ENCODE measurements around the gene RNF141.

Gene RNF141

DNA sequence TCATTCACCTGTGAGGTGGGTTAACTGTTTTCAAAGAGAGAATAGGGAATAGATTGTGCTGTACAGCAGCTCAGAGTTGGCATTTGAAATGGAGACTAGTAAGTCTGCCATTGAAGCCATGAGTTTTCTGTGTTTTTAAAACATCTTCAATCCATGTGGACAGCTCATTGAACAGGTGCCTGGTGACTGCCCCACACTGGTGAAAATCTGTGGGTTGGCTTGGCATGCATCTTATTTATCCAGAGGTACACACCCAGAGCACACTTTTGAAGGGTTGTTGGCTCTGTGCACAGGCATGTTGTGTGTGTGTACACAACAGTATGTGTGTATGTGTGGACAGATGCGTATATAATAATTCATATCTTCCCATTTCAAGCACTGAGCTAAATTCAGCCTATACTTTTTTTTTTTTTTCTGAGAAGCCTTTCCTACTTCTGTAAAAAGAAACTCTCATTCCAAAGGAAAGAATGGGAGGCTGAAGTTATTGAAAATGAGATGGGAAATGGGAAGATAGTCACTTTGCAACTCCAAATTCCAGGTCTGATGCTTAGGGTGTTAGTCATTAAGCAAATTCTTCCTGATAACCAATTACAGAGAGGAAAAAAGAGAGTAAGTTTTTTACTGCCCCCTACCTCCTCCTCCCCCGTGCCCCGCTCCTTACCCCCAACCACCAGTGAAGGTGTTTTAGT lies 34.5 kb upstream of the RNF141 start:
- no peak overlapping the region for H3K27ac ChIP-seq (ENCODE audit: low read depth, low read length)
- no peak overlapping the region for H2AFZ ChIP-seq (ENCODE audit: low read length, unreplicated experiment)
- no peaks in the 10 kb centered on the region for H3K79me2 ChIP-seq (ENCODE audit: control insufficient read depth, insufficient read depth, low read length, unreplicated experiment)
- H3K4me1 ChIP-seq (ENCODE audit: control insufficient read depth, insufficient read depth, low read length, unreplicated experiment) = no peaks in the 10 kb centered on the region
- no peak overlapping the region for H3K4me3 ChIP-seq (ENCODE audit: low read depth, low read length)
- H3K36me3 ChIP-seq (ENCODE audit: insufficient read depth, low read length) = no peaks in the 10 kb centered on the region
- H3K27me3 ChIP-seq (ENCODE audit: insufficient read depth, low read length) = no peaks in the 10 kb centered on the region

DNA sequence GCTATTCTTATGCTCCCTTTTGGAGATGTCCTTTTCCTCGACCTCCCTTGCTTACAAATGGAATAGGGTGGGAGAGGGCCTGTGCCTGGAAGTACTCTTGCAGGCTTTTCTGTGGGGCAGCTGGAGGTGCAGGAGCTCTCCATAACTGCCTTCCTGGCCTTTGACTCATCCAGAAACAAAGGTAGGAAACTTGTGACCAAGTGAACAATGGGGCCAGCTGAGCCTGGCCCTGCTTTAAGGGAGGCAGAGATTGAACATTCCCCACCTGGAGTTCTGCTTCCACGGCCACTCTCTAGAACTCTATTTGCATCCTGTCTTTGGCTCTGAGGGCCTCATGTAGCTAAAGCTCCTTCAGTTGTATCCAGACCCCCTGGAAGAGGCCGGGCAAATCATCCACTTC lies 32.6 kb upstream of the RNF141 start:
- H3K36me3 ChIP-seq (ENCODE audit: insufficient read depth, low read length) = no peaks in the 10 kb centered on the region
- H2AFZ ChIP-seq (ENCODE audit: low read length, unreplicated experiment) = no peak overlapping the region
- H3K4me1 ChIP-seq (ENCODE audit: control insufficient read depth, insufficient read depth, low read length, unreplicated experiment) = no peaks in the 10 kb centered on the region
- no peaks in the 10 kb centered on the region for H3K79me2 ChIP-seq (ENCODE audit: control insufficient read depth, insufficient read depth, low read length, unreplicated experiment)
- no peaks in the 10 kb centered on the region for H3K27me3 ChIP-seq (ENCODE audit: insufficient read depth, low read length)
- no peak overlapping the region for H3K27ac ChIP-seq (ENCODE audit: low read depth, low read length)
- no peak overlapping the region for H3K4me3 ChIP-seq (ENCODE audit: low read depth, low read length)

GRCh38 chr11:10573028-10573427 lies 32.0 kb upstream of the RNF141 start:
- no peaks in the 10 kb centered on the region for H3K4me1 ChIP-seq (ENCODE audit: control insufficient read depth, insufficient read depth, low read length, unreplicated experiment)
- H2AFZ ChIP-seq (ENCODE audit: low read length, unreplicated experiment) = no peak overlapping the region
- no peak overlapping the region for H3K4me3 ChIP-seq (ENCODE audit: low read depth, low read length)
- H3K36me3 ChIP-seq (ENCODE audit: insufficient read depth, low read length) = no peaks in the 10 kb centered on the region
- no peaks in the 10 kb centered on the region for H3K27me3 ChIP-seq (ENCODE audit: insufficient read depth, low read length)
- H3K27ac ChIP-seq (ENCODE audit: low read depth, low read length) = no peak overlapping the region
- H3K79me2 ChIP-seq (ENCODE audit: control insufficient read depth, insufficient read depth, low read length, unreplicated experiment) = no peaks in the 10 kb centered on the region

DNA sequence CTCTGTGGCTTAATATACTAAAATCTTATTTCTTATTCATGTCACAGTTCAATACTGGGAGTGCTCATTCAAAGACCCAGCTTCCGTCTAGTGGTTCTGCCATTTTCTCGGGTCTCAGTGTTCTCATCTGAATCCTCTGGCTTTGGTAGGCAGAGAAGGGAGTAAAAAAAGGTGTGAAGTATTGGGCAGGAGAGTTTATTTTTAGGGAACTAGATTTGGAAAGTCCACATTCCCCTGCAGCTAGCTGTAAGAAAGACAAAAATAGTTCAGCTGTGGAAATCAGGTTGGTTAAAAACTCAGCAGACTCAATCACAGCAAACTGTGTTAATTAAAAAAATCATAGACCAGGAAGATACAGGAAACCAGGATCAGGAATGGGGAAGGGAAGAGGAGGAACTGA lies 31.5 kb upstream of the RNF141 start:
- no peaks in the 10 kb centered on the region for H3K27me3 ChIP-seq (ENCODE audit: insufficient read depth, low read length)
- no peak overlapping the region for H3K4me3 ChIP-seq (ENCODE audit: low read depth, low read length)
- H3K36me3 ChIP-seq (ENCODE audit: insufficient read depth, low read length) = no peaks in the 10 kb centered on the region
- H3K4me1 ChIP-seq (ENCODE audit: control insufficient read depth, insufficient read depth, low read length, unreplicated experiment) = no peaks in the 10 kb centered on the region
- no peak overlapping the region for H3K27ac ChIP-seq (ENCODE audit: low read depth, low read length)
- no peak overlapping the region for H2AFZ ChIP-seq (ENCODE audit: low read length, unreplicated experiment)
- H3K79me2 ChIP-seq (ENCODE audit: control insufficient read depth, insufficient read depth, low read length, unreplicated experiment) = no peaks in the 10 kb centered on the region

DNA sequence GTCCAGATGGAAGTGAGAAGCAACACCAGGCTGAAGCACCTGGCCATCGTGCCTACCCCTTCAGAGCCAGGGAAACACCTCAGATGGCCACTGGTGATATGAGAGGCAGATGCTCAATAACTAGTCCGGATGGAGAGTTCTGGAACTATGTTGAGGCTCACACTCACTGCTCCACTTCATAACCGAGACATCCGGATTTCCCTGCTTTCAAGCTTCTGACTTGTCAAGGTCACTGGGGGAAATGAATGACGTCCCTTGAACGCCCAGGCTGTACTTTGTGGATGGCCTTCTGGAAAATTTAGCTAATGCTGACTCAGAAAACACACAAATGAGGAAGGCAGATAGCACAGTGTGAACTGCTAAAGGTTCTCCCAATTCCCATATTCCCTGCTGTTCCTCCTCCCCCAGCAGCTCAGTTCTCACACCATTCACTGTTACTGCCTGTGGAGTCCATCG lies 27.5 kb upstream of the RNF141 start, which contains the start of gene LYVE1:
Gene LYVE1, minus strand, starts transcription at position 180 of the 456 bp plus-strand sequence. Its CDS starts 133 bp downstream, at position 47.
- H3K36me3 ChIP-seq (ENCODE audit: insufficient read depth, low read length) = no peaks in the 10 kb centered on the region
- H3K27me3 ChIP-seq (ENCODE audit: insufficient read depth, low read length) = no peaks in the 10 kb centered on the region
- H3K4me3 ChIP-seq (ENCODE audit: low read depth, low read length) = no peak within 1 kb of the TSS
- H3K4me1 ChIP-seq (ENCODE audit: control insufficient read depth, insufficient read depth, low read length, unreplicated experiment) = no peaks in the 10 kb centered on the region
- H3K27ac ChIP-seq (ENCODE audit: low read depth, low read length) = no peak within 1 kb of the TSS
- no peak within 1 kb of the TSS for H2AFZ ChIP-seq (ENCODE audit: low read length, unreplicated experiment)
- no peaks in the 10 kb centered on the region for H3K79me2 ChIP-seq (ENCODE audit: control insufficient read depth, insufficient read depth, low read length, unreplicated experiment)

- no peak overlapping the region for H3K27ac ChIP-seq (ENCODE audit: low read depth, low read length)
- no peaks in the 10 kb centered on the region for H3K27me3 ChIP-seq (ENCODE audit: insufficient read depth, low read length)
- H3K4me1 ChIP-seq (ENCODE audit: control insufficient read depth, insufficient read depth, low read length, unreplicated experiment) = no peaks in the 10 kb centered on the region
Measured at GRCh38 chr11:10567446-10567845, 26.5 kb upstream of the RNF141 start.

DNA sequence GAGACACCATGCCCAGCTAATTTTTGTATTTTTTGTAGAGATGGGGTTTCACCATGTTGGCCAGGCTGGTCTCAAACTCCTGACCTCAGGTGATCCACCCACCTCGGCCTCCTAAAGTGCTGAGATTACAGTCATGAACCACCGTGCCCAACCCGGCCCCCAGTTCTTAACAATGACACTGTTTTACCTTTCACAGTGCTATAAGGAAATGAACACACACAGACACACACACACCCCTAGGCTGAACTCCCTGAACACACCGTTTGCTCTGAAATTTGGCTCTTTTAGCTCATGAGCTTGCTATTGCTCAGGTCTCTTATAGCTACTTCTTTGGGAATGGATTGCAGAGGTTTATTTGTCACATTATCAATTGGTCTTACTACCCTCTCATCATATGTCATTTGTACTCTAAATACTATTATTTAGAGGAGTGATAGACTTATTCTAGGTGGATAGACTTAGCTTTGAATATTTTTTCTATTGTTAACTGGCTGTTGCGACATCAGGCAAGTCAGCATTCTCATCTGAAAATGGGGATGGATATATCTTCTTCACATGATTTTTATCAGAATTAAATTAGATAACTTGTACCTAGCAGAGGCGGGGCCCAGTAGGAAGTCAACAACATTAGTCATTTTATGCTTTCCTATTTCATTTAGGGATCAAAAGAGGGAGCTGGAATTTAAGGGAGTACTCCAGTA lies 25.4 kb upstream of the RNF141 start:
- Histone ChIP-seq H3K79me2 (ENCODE audit: control insufficient read depth, insufficient read depth, low read length, unreplicated experiment) (no peaks in the 10 kb centered on the region), H2AFZ (ENCODE audit: low read length, unreplicated experiment) (no peak overlapping the region), H3K27ac (ENCODE audit: low read depth, low read length) (no peak overlapping the region)

More at GRCh38 chr11:10567446-10567845, 26.5 kb upstream of the RNF141 start:
- H3K4me3 ChIP-seq (ENCODE audit: low read depth, low read length) = no peak overlapping the region
- H3K79me2 ChIP-seq (ENCODE audit: control insufficient read depth, insufficient read depth, low read length, unreplicated experiment) = no peaks in the 10 kb centered on the region
- no peaks in the 10 kb centered on the region for H3K36me3 ChIP-seq (ENCODE audit: insufficient read depth, low read length)
- no peak overlapping the region for H2AFZ ChIP-seq (ENCODE audit: low read length, unreplicated experiment)

DNA sequence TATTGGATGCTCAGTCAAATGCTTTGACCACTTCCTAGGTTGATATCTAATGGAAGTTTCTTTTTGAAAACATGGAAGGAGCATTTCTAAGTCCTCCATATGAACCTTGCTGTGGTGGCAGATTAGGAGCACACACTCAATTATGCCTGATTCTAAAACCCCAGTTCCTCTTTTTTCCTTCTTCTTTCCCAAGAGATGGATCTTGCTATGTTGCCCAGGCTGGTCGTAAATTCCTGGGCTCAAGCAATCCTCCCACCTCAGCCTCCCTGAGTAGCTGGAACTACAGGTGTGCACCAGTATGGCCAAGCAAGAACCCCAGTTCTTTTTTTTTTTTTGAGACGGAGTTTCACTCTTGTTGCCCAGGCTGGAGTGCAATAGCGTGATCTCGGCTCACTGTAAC lies 24.5 kb upstream of the RNF141 start:
- Histone ChIP-seq H2AFZ (ENCODE audit: low read length, unreplicated experiment) (no peak overlapping the region), H3K27me3 (ENCODE audit: insufficient read depth, low read length) (no peaks in the 10 kb centered on the region), H3K27ac (ENCODE audit: low read depth, low read length) (no peak overlapping the region), H3K4me1 (ENCODE audit: control insufficient read depth, insufficient read depth, low read length, unreplicated experiment) (no peaks in the 10 kb centered on the region), H3K36me3 (ENCODE audit: insufficient read depth, low read length) (no peaks in the 10 kb centered on the region), H3K4me3 (ENCODE audit: low read depth, low read length) (no peak overlapping the region), H3K79me2 (ENCODE audit: control insufficient read depth, insufficient read depth, low read length, unreplicated experiment) (no peaks in the 10 kb centered on the region)

More for the DNA sequence above, 25.4 kb upstream of the RNF141 start:
- Histone ChIP-seq H3K36me3 (ENCODE audit: insufficient read depth, low read length) (no peaks in the 10 kb centered on the region), H3K27me3 (ENCODE audit: insufficient read depth, low read length) (no peaks in the 10 kb centered on the region), H3K4me1 (ENCODE audit: control insufficient read depth, insufficient read depth, low read length, unreplicated experiment) (no peaks in the 10 kb centered on the region), H3K4me3 (ENCODE audit: low read depth, low read length) (no peak overlapping the region)

- no peaks in the 10 kb centered on the region for H3K4me1 ChIP-seq (ENCODE audit: control insufficient read depth, insufficient read depth, low read length, unreplicated experiment)
- no peaks in the 10 kb centered on the region for H3K79me2 ChIP-seq (ENCODE audit: control insufficient read depth, insufficient read depth, low read length, unreplicated experiment)
- H3K36me3 ChIP-seq (ENCODE audit: insufficient read depth, low read length) = no peaks in the 10 kb centered on the region
- no peak overlapping the region for H2AFZ ChIP-seq (ENCODE audit: low read length, unreplicated experiment)
- no peak overlapping the region for H3K27ac ChIP-seq (ENCODE audit: low read depth, low read length)
- H3K4me3 ChIP-seq (ENCODE audit: low read depth, low read length) = no peak overlapping the region
- no peaks in the 10 kb centered on the region for H3K27me3 ChIP-seq (ENCODE audit: insufficient read depth, low read length)
Measured at GRCh38 chr11:10564696-10565318, 23.8 kb upstream of the RNF141 start.

- no peaks in the 10 kb centered on the region for H3K27me3 ChIP-seq (ENCODE audit: insufficient read depth, low read length)
- H3K36me3 ChIP-seq (ENCODE audit: insufficient read depth, low read length) = no peaks in the 10 kb centered on the region
- H3K79me2 ChIP-seq (ENCODE audit: control insufficient read depth, insufficient read depth, low read length, unreplicated experiment) = no peaks in the 10 kb centered on the region
- no peak overlapping the region for H2AFZ ChIP-seq (ENCODE audit: low read length, unreplicated experiment)
- H3K4me3 ChIP-seq (ENCODE audit: low read depth, low read length) = no peak overlapping the region
- H3K4me1 ChIP-seq (ENCODE audit: control insufficient read depth, insufficient read depth, low read length, unreplicated experiment) = no peaks in the 10 kb centered on the region
- no peak overlapping the region for H3K27ac ChIP-seq (ENCODE audit: low read depth, low read length)
Measured at GRCh38 chr11:10564030-10564429, 23.0 kb upstream of the RNF141 start.
